Measurements from ENCODE around the gene LHX8. TPM values are rescaled to one million over a fixed set of nuclear protein-coding genes. Genes with fewer than 3 reads are reported as not detected.

Gene LHX8
- total and polyA plus RNA-seq, 2 donors (not counting 1 experiment from before 2014, with no cell fraction given) = not detected

GRCh38 chr1:75130865-75131564 lies 3.2 kb upstream of the LHX8 start:
- intact Hi-C loops (cut with micrococcal nuclease) = no loop called here
- peaks cover 20% of the 10 kb centered on the region for H3K4me1 Mint-ChIP-seq
- 11% methylated on average over 34 of the region's 36 CpGs for WGBS (ENCODE audit: insufficient coverage)
- Histone ChIP-seq H3K9ac (ENCODE audit: low read length) (no peak overlapping the region), H4K20me1 (ENCODE audit: control insufficient read depth, insufficient read depth, low read length, poor library complexity, severe bottlenecking) (no peaks in the 10 kb centered on the region), H3K27me3 (replicated peaks in 1 of 4; ENCODE audit: control extremely low read depth in 1 of 4, control insufficient read depth in 3 of 4, insufficient read depth in 4 of 4, low read length in 3 of 4) (peaks cover 0 to 81% (median 51%) of the 10 kb centered on the region in 4 experiments), H3K4me1 (ENCODE audit: control insufficient read depth in 2 of 2, insufficient read depth in 2 of 2, low read length in 2 of 2) (peaks cover 7 to 18% of the 10 kb centered on the region in 2 donors), H3K27ac (ENCODE audit: low read length in 2 of 2) (no peak overlapping the region), H3K4me3 (ENCODE audit: control extremely low read depth in 1 of 5, extremely low read depth in 1 of 5, insufficient read depth in 1 of 5, low read depth in 2 of 5, low read length in 4 of 5) (no peak overlapping the region), H2AFZ (ENCODE audit: insufficient read depth, low read depth, low read length, poor library complexity, severe bottlenecking) (no peak overlapping the region), H3K36me3 (replicated peaks in 1 of 2; ENCODE audit: control extremely low read depth in 1 of 2, control insufficient read depth in 1 of 2, extremely low read depth in 1 of 2, insufficient read depth in 2 of 2, low read length in 1 of 2) (no peaks in the 10 kb centered on the region), H3K9me3 (ENCODE audit: control extremely low read depth in 1 of 3, control insufficient read depth in 2 of 3, insufficient read depth in 1 of 3, low read length in 2 of 3) (peaks cover 0 to 51% (median 2%) of the 10 kb centered on the region in 3 donors), H3K4me2 (replicated peaks; ENCODE audit: low read depth, low read length, poor library complexity, severe bottlenecking) (no peak overlapping the region), H3K79me2 (ENCODE audit: control insufficient read depth, insufficient read depth, low read length) (no peaks in the 10 kb centered on the region)
- H3K27ac Mint-ChIP-seq = no peak overlapping the region
- peaks cover 79% of the 10 kb centered on the region for H3K27me3 Mint-ChIP-seq
- no peak overlapping the region for H3K4me3 Mint-ChIP-seq
- DNase-seq = peak; percentile 10
- CTCF ChIA-PET = no interaction called here
- ATAC-seq (ENCODE audit: low read depth) = no peak
- TF ChIP-seq EZH2 (IDR thresholded peaks at IDR 0.05; ENCODE audit: borderline replicate concordance, insufficient read depth, low read depth, low read length, poor library complexity, severe bottlenecking) (no peak), CTCF (IDR thresholded peaks at IDR 0.05) (no peak)
- H3K9me3 Mint-ChIP-seq (ENCODE audit: insufficient read depth) = no peaks in the 10 kb centered on the region
- POLR2A ChIA-PET = no interaction called here

- H3K4me1 Mint-ChIP-seq = peaks cover 21% of the 10 kb centered on the region
- ATAC-seq (ENCODE audit: low read depth) (no peak), DNase-seq (peak; percentile 10)
- Histone ChIP-seq H3K36me3 (replicated peaks in 1 of 2; ENCODE audit: control extremely low read depth in 1 of 2, control insufficient read depth in 1 of 2, extremely low read depth in 1 of 2, insufficient read depth in 2 of 2, low read length in 1 of 2) (no peaks in the 10 kb centered on the region), H2AFZ (ENCODE audit: insufficient read depth, low read depth, low read length, poor library complexity, severe bottlenecking) (no peak overlapping the region), H4K20me1 (ENCODE audit: control insufficient read depth, insufficient read depth, low read length, poor library complexity, severe bottlenecking) (no peaks in the 10 kb centered on the region), H3K79me2 (ENCODE audit: control insufficient read depth, insufficient read depth, low read length) (no peaks in the 10 kb centered on the region), H3K9me3 (ENCODE audit: control extremely low read depth in 1 of 3, control insufficient read depth in 2 of 3, insufficient read depth in 1 of 3, low read length in 2 of 3) (peaks cover 0 to 55% (median 2%) of the 10 kb centered on the region in 3 donors), H3K27me3 (replicated peaks in 1 of 4; ENCODE audit: control extremely low read depth in 1 of 4, control insufficient read depth in 3 of 4, insufficient read depth in 4 of 4, low read length in 3 of 4) (peaks cover 0 to 79% (median 51%) of the 10 kb centered on the region in 4 experiments), H3K4me2 (replicated peaks; ENCODE audit: low read depth, low read length, poor library complexity, severe bottlenecking) (no peak overlapping the region), H3K4me3 (ENCODE audit: control extremely low read depth in 1 of 5, extremely low read depth in 1 of 5, insufficient read depth in 1 of 5, low read depth in 2 of 5, low read length in 4 of 5) (no peak overlapping the region), H3K27ac (ENCODE audit: low read length in 2 of 2) (no peak overlapping the region), H3K4me1 (ENCODE audit: control insufficient read depth in 2 of 2, insufficient read depth in 2 of 2, low read length in 2 of 2) (peaks cover 7 to 22% of the 10 kb centered on the region in 2 donors), H3K9ac (ENCODE audit: low read length) (no peak overlapping the region)
- 12% methylated on average over 15 of the region's 27 CpGs for WGBS (ENCODE audit: insufficient coverage)
- no peak for TF ChIP-seq EZH2 (IDR thresholded peaks at IDR 0.05; ENCODE audit: borderline replicate concordance, insufficient read depth, low read depth, low read length, poor library complexity, severe bottlenecking)
- no peak for TF ChIP-seq CTCF (IDR thresholded peaks at IDR 0.05)
- intact Hi-C loops (cut with micrococcal nuclease) = no loop called here
- no peaks in the 10 kb centered on the region for H3K9me3 Mint-ChIP-seq (ENCODE audit: insufficient read depth)
- no peak overlapping the region for H3K4me3 Mint-ChIP-seq
- CTCF ChIA-PET = no interaction called here
- no peak overlapping the region for H3K27ac Mint-ChIP-seq
- H3K27me3 Mint-ChIP-seq = peaks cover 78% of the 10 kb centered on the region
- POLR2A ChIA-PET = no interaction called here
Measured at GRCh38 chr1:75131565-75132241, 2.5 kb upstream of the LHX8 start.
